ENCODE results near the gene TMIGD1. TPM values are rescaled to one million over a fixed set of nuclear protein-coding genes. Genes with fewer than 3 reads are reported as not detected.

Gene TMIGD1
- total and polyA plus RNA-seq, 2 of the 13 experiments (the other 11 are each of a cell fraction or from before 2014, with no cell fraction given): not detected

DNA sequence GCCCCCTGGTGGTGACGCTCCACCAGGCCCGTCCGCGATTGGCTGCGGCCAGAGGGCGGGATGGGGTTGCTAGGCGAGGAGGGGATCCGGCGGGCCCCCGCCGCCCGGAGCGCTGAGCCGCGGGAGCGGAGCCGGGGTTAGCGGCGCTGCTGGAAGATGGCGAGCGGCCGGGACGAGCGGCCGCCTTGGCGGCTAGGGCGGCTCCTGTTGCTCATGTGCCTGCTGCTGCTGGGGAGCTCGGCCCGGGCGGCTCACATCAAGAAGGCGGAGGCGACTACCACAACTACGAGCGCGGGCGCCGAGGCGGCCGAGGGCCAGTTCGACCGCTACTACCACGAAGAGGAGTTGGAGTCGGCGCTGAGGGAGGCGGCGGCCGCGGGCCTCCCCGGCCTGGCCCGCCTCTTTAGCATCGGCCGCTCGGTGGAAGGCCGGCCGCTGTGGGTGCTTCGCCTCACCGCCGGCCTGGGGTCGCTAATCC is 45.0 kb upstream of the TMIGD1 start, which contains the start of gene CPD (continued):
- TF ChIP-seq ZNF331 (CRISPR knock-in tag; IDR thresholded peaks at IDR 0.05): 0 out of 2 replicates have a peak, but pooled peaks have one; percentile 27
- no peak for TF ChIP-seq ZNF605 (CRISPR knock-in tag; IDR thresholded peaks at IDR 0.05)
- peak; percentile 76 for TF ChIP-seq ASH2L (IDR thresholded peaks at IDR 0.05; ENCODE audit: insufficient read length, low read depth, low read length)
- peak; percentile 24; the same call in 1 of the 2 replicates for TF ChIP-seq CCDC6 (CRISPR knock-in tag; IDR thresholded peaks at IDR 0.05)
- TF ChIP-seq RAD21 (CRISPR knock-in tag; IDR thresholded peaks at IDR 0.05): peak; percentile 52
- 0 out of 2 replicates have a peak, but pooled peaks have one; percentile 57 for TF ChIP-seq FOXC1 (CRISPR knock-in tag; IDR thresholded peaks at IDR 0.05; ENCODE audit: borderline replicate concordance)
- TF ChIP-seq, protein P1, sequence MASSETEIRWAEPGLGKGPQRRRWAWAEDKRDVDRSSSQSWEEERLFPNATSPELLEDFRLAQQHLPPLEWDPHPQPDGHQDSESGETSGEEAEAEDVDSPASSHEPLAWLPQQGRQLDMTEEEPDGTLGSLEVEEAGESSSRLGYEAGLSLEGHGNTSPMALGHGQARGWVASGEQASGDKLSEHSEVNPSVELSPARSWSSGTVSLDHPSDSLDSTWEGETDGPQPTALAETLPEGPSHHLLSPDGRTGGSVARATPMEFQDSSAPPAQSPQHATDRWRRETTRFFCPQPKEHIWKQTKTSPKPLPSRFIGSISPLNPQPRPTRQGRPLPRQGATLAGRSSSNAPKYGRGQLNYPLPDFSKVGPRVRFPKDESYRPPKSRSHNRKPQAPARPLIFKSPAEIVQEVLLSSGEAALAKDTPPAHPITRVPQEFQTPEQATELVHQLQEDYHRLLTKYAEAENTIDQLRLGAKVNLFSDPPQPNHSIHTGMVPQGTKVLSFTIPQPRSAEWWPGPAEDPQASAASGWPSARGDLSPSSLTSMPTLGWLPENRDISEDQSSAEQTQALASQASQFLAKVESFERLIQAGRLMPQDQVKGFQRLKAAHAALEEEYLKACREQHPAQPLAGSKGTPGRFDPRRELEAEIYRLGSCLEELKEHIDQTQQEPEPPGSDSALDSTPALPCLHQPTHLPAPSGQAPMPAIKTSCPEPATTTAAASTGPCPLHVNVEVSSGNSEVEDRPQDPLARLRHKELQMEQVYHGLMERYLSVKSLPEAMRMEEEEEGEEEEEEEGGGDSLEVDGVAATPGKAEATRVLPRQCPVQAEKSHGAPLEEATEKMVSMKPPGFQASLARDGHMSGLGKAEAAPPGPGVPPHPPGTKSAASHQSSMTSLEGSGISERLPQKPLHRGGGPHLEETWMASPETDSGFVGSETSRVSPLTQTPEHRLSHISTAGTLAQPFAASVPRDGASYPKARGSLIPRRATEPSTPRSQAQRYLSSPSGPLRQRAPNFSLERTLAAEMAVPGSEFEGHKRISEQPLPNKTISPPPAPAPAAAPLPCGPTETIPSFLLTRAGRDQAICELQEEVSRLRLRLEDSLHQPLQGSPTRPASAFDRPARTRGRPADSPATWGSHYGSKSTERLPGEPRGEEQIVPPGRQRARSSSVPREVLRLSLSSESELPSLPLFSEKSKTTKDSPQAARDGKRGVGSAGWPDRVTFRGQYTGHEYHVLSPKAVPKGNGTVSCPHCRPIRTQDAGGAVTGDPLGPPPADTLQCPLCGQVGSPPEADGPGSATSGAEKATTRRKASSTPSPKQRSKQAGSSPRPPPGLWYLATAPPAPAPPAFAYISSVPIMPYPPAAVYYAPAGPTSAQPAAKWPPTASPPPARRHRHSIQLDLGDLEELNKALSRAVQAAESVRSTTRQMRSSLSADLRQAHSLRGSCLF (CRISPR knock-in tag; IDR thresholded peaks at IDR 0.05; ENCODE audit: borderline replicate concordance): 0 out of 2 replicates have a peak, but pooled peaks have one; percentile 58
- TF ChIP-seq NR2C2 (CRISPR knock-in tag; IDR thresholded peaks at IDR 0.05; ENCODE audit: borderline replicate concordance): 0 out of 2 replicates have a peak, but pooled peaks have one; percentile 24
- no peak for TF ChIP-seq TCF12 (IDR thresholded peaks at IDR 0.05)
- TF ChIP-seq TCF12 (CRISPR knock-in tag; IDR thresholded peaks at IDR 0.05): peak; percentile 66; the same call in 1 of the 2 replicates
- TF ChIP-seq, protein P2, sequence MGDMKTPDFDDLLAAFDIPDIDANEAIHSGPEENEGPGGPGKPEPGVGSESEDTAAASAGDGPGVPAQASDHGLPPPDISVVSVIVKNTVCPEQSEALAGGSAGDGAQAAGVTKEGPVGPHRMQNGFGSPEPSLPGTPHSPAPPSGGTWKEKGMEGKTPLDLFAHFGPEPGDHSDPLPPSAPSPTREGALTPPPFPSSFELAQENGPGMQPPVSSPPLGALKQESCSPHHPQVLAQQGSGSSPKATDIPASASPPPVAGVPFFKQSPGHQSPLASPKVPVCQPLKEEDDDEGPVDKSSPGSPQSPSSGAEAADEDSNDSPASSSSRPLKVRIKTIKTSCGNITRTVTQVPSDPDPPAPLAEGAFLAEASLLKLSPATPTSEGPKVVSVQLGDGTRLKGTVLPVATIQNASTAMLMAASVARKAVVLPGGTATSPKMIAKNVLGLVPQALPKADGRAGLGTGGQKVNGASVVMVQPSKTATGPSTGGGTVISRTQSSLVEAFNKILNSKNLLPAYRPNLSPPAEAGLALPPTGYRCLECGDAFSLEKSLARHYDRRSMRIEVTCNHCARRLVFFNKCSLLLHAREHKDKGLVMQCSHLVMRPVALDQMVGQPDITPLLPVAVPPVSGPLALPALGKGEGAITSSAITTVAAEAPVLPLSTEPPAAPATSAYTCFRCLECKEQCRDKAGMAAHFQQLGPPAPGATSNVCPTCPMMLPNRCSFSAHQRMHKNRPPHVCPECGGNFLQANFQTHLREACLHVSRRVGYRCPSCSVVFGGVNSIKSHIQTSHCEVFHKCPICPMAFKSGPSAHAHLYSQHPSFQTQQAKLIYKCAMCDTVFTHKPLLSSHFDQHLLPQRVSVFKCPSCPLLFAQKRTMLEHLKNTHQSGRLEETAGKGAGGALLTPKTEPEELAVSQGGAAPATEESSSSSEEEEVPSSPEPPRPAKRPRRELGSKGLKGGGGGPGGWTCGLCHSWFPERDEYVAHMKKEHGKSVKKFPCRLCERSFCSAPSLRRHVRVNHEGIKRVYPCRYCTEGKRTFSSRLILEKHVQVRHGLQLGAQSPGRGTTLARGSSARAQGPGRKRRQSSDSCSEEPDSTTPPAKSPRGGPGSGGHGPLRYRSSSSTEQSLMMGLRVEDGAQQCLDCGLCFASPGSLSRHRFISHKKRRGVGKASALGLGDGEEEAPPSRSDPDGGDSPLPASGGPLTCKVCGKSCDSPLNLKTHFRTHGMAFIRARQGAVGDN (CRISPR knock-in tag; IDR thresholded peaks at IDR 0.05): peak; percentile 73
- peak; percentile 57; the same call in 1 of the 2 replicates for TF ChIP-seq POGZ (CRISPR knock-in tag; IDR thresholded peaks at IDR 0.05)
- peak; percentile 32; the same call in 1 of the 2 replicates for TF ChIP-seq ZNF589 (CRISPR knock-in tag; conservative IDR thresholded peaks at IDR 0.05)
- TF ChIP-seq, protein P3, sequence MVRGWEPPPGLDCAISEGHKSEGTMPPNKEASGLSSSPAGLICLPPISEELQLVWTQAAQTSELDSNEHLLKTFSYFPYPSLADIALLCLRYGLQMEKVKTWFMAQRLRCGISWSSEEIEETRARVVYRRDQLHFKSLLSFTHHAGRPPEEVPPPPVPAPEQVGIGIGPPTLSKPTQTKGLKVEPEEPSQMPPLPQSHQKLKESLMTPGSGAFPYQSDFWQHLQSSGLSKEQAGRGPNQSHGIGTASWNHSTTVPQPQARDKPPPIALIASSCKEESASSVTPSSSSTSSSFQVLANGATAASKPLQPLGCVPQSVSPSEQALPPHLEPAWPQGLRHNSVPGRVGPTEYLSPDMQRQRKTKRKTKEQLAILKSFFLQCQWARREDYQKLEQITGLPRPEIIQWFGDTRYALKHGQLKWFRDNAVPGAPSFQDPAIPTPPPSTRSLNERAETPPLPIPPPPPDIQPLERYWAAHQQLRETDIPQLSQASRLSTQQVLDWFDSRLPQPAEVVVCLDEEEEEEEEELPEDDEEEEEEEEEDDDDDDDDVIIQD (CRISPR knock-in tag; IDR thresholded peaks at IDR 0.05; ENCODE audit: low read depth): 0 out of 2 replicates have a peak, but pooled peaks have one; percentile 43
- TF ChIP-seq TAF15 (IDR thresholded peaks at IDR 0.05; ENCODE audit: low read depth, low read length, poor library complexity, severe bottlenecking): peak; percentile 37
- peak; percentile 56; the same call in 1 of the 2 replicates for TF ChIP-seq SALL2 (CRISPR knock-in tag; IDR thresholded peaks at IDR 0.05)
- no peak; the same call in 1 of the 2 replicates for TF ChIP-seq REL (CRISPR knock-in tag; conservative IDR thresholded peaks at IDR 0.05)
- TF ChIP-seq AGO2 (optimal IDR thresholded peaks at IDR 0.05; ENCODE audit: low read depth, low read length): no peak
- peak; percentile 51; the same call in 1 of the 2 replicates for TF ChIP-seq ZNF776 (CRISPR knock-in tag; IDR thresholded peaks at IDR 0.05)
